Measurements from ENCODE around the gene PCDHA1. TPM values are rescaled to one million over a fixed set of nuclear protein-coding genes. Genes with fewer than 3 reads are reported as not detected.

PCDHA1 gene
- polyA plus RNA-seq, 1 of the 3 experiments (the other 2 are of a cell fraction) = 0.16 TPM

GRCh38 chr5:141002605-141002965 lies 216.6 kb downstream of the PCDHA1 start:
- Histone ChIP-seq H3K9me2 (no peaks in the 10 kb centered on the region), H3K4me1 (ENCODE audit: control insufficient read depth in 1 of 2, insufficient read depth in 2 of 2, low read depth in 1 of 2, low read length in 1 of 2) (peaks cover 25 to 28% of the 10 kb centered on the region in 2 experiments; a peak in 3 of 4 replicates), H3F3A (replicated peaks; ENCODE audit: insufficient read depth) (no peaks in the 10 kb centered on the region), H3K4me3 (ENCODE audit: low read depth in 2 of 2, low read length in 1 of 2) (no peak overlapping the region), H3K9ac (no peak overlapping the region), H2AFZ (ENCODE audit: low read depth) (no peak overlapping the region), H3K4me2 (peak overlapping the region; percentile 76), H3K36me3 (replicated peaks in 1 of 2; ENCODE audit: control insufficient read depth in 1 of 2, insufficient read depth in 2 of 2, low read length in 1 of 2) (no peaks in the 10 kb centered on the region), H3K79me2 (ENCODE audit: insufficient read depth) (no peaks in the 10 kb centered on the region), H3K27me3 (ENCODE audit: insufficient read depth) (no peaks in the 10 kb centered on the region), H3K9me3 (no peaks in the 10 kb centered on the region), H4K20me1 (ENCODE audit: insufficient read depth) (no peaks in the 10 kb centered on the region), H3K27ac (ENCODE audit: low read depth in 2 of 2, low read length in 1 of 2) (peak overlapping the region in 1 of 2 experiments; percentile 100; a peak in 3 of 4 replicates)
- TF ChIP-seq FOXJ3 (CRISPR knock-in tag; IDR thresholded peaks at IDR 0.05) (no peak), USF2 (IDR thresholded peaks at IDR 0.05; ENCODE audit: borderline replicate concordance, low read depth, low read length) (no peak), PBX3 (IDR thresholded peaks at IDR 0.05) (no peak), POLR2AphosphoS5 (IDR thresholded peaks at IDR 0.05; ENCODE audit: low read depth, low read length) (no peak), MAX (IDR thresholded peaks at IDR 0.05; ENCODE audit: low read depth) (no peak), RXRA (IDR thresholded peaks at IDR 0.05; ENCODE audit: borderline replicate concordance, low read depth) (no peak), FOXM1 (IDR thresholded peaks at IDR 0.05; ENCODE audit: low read depth) (no peak), FOSL2 (IDR thresholded peaks at IDR 0.05; ENCODE audit: borderline replicate concordance, low read depth) (no peak), SIN3A (IDR thresholded peaks at IDR 0.05; ENCODE audit: borderline replicate concordance, low read depth, low read length) (no peak), NRF1 (IDR thresholded peaks at IDR 0.05; ENCODE audit: low read depth, low read length) (no peak), TAF1 (IDR thresholded peaks at IDR 0.05; ENCODE audit: borderline replicate concordance, low read depth, low read length) (no peak), ELF1 (IDR thresholded peaks at IDR 0.05) (no peak), CTCF (IDR thresholded peaks at IDR 0.05) (no peak), EP300 (IDR thresholded peaks at IDR 0.05; ENCODE audit: borderline replicate concordance in 1 of 2, low read depth in 1 of 2, low read length in 1 of 2) (no peak)
- TF ChIP-seq, protein P1, sequence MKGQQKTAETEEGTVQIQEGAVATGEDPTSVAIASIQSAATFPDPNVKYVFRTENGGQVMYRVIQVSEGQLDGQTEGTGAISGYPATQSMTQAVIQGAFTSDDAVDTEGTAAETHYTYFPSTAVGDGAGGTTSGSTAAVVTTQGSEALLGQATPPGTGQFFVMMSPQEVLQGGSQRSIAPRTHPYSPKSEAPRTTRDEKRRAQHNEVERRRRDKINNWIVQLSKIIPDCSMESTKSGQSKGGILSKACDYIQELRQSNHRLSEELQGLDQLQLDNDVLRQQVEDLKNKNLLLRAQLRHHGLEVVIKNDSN (IDR thresholded peaks at IDR 0.05; ENCODE audit: borderline replicate concordance, low read depth) = no peak
- TF ChIP-seq, protein P2, sequence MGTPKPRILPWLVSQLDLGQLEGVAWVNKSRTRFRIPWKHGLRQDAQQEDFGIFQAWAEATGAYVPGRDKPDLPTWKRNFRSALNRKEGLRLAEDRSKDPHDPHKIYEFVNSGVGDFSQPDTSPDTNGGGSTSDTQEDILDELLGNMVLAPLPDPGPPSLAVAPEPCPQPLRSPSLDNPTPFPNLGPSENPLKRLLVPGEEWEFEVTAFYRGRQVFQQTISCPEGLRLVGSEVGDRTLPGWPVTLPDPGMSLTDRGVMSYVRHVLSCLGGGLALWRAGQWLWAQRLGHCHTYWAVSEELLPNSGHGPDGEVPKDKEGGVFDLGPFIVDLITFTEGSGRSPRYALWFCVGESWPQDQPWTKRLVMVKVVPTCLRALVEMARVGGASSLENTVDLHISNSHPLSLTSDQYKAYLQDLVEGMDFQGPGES (IDR thresholded peaks at IDR 0.05; ENCODE audit: low read depth, low read length) = no peak
- TF ChIP-seq, protein P3, sequence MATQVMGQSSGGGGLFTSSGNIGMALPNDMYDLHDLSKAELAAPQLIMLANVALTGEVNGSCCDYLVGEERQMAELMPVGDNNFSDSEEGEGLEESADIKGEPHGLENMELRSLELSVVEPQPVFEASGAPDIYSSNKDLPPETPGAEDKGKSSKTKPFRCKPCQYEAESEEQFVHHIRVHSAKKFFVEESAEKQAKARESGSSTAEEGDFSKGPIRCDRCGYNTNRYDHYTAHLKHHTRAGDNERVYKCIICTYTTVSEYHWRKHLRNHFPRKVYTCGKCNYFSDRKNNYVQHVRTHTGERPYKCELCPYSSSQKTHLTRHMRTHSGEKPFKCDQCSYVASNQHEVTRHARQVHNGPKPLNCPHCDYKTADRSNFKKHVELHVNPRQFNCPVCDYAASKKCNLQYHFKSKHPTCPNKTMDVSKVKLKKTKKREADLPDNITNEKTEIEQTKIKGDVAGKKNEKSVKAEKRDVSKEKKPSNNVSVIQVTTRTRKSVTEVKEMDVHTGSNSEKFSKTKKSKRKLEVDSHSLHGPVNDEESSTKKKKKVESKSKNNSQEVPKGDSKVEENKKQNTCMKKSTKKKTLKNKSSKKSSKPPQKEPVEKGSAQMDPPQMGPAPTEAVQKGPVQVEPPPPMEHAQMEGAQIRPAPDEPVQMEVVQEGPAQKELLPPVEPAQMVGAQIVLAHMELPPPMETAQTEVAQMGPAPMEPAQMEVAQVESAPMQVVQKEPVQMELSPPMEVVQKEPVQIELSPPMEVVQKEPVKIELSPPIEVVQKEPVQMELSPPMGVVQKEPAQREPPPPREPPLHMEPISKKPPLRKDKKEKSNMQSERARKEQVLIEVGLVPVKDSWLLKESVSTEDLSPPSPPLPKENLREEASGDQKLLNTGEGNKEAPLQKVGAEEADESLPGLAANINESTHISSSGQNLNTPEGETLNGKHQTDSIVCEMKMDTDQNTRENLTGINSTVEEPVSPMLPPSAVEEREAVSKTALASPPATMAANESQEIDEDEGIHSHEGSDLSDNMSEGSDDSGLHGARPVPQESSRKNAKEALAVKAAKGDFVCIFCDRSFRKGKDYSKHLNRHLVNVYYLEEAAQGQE (IDR thresholded peaks at IDR 0.05; ENCODE audit: low read depth, low read length) = no peak
- DNase-seq = no peak
- 76% methylated on average over 3 of the region's 3 CpGs for WGBS (ENCODE audit: low lambda C conversion rate)
- POLR2A ChIA-PET = interaction anchor here (1.3 to 4.4 kb wide), 8 partner anchors 11 to 161 kb away, joined by 3 to 31 read pairs (median 8); partner anchors contain the start of genes PCDHAC1 and PCDHAC2
- CTCF ChIA-PET = interaction anchor here (0.6 to 5.0 kb wide), 9 partner anchors 20 to 161 kb away, joined by 3 to 40 read pairs (median 4); partner anchors contain the start of genes PCDHA8, PCDHAC1 and PCDHAC2
